Testis (tissue), 3 donors: ENCODE results near the gene PRKN. TPM values are rescaled to one million over a fixed set of nuclear protein-coding genes. Genes with fewer than 3 reads are reported as not detected.

Experiments used
- DNase-seq: peaks from one replicate; pipeline ENCODE4 v3.0.0-alpha.2; 2019
- H3K27ac ChIP-seq, 2 donors: fragments of 200-600 bp; sonication (generic); one replicate each; pipeline ENCODE4 v1.5.1; 2019
- H3K27me3 ChIP-seq: fragments of 200-600 bp; sonication (generic); one replicate; pipeline ENCODE4 v1.5.1; 2019
- H3K36me3 ChIP-seq: fragments of 200-600 bp; sonication (generic); one replicate; pipeline ENCODE4 v1.5.1; 2017; ENCODE audit warnings: low read depth; ENCODE audit errors: missing control alignments
- H3K4me1 ChIP-seq: fragments of 200-600 bp; sonication (generic); one replicate; pipeline ENCODE4 v1.5.1; 2019
- H3K4me3 ChIP-seq, 2 donors: fragments of 200-600 bp; sonication (generic); one replicate each; pipeline ENCODE4 v1.5.1; 2017 to 2019
- H3K9me3 ChIP-seq: fragments of 200-600 bp; sonication (generic); one replicate; pipeline ENCODE4 v1.5.1; 2017
- POLR2A ChIP-seq: fragments of 450-650 bp; IDR thresholded peaks from one replicate; pipeline ENCODE4 v1.6.1; 2017; ENCODE audit warnings: antibody characterized with exemption, mild to moderate bottlenecking, moderate library complexity
- WGBS, 2 donors: methylation state at CpG; one replicate each; pipeline ENCODE4 v1.1.5; 2018; 5-methylcytosine and 5-hydroxymethylcytosine counted together
- intact Hi-C: fragments of 100-400 bp; cut with DNase I; formaldehyde crosslinking; loops from one replicate; pipeline ENCODE4 v1.15.1; 2023; ENCODE audit warnings: low total_unique reads
- polyA plus RNA-seq: library from polyadenylated mRNA; stranded (reverse); fragments of 350-450 nt; fragmentation: Illumina TruSeq; extraction: RNeasy Lipid Tissue Mini Kit (QIAGEN cat#74804); gene quantifications from one replicate; pipeline ENCODE4 v1.2.3, GENCODE V29; 2014; ENCODE audit warnings: low read depth, low replicate concordance; ENCODE audit not compliant: insufficient read depth
- total RNA-seq, 2 donors: library from RNA; depleted of rRNA; stranded (reverse); fragments of >200 nt; gene quantifications; one replicate each; pipeline ENCODE4 v1.2.3, GENCODE V29; 2016
- TF ChIP-seq, protein P1 (sequence below), 3 experiments: fragments of 450-650 bp in 2 of 3; fragments of 200-600 bp in 1 of 3; sonication (generic) in 1 of 3; IDR thresholded peaks; one replicate each; pipeline ENCODE4 v1.5.1; 2016 to 2019; ENCODE audit warnings: antibody characterized with exemption in 3 of 3, mild to moderate bottlenecking in 2 of 3, moderate library complexity in 1 of 3

The PRKN gene
- total and polyA plus RNA-seq, 3 donors from 2014 or later = 19.1 to 34.5 (median 28.8) TPM

DNA sequence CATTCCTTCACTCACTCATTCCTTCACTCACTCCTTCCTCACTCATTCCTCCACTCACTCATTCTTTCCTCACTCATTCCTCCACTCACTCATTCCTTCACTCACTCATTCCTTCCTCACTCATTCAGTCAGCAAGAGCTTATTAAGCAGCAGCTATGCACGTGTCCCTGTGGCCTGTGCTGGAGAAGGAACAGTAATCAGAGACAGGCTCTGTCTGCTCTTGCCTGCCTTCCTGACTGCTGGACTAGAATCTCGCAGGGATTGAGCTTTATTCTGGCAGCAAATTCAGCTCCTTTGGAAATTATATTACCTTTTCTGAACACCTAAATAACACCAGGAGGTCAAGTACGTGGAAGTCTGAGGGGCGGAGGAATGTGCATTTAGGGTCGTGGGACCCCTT is 1314.8 kb downstream of the PRKN start:
- no peaks in the 10 kb centered on the region for H3K9me3 ChIP-seq
- intact Hi-C loops = no loop called here
- 88 to 89% methylated on average over 5 of the region's 5 CpGs for whole genome bisulfite sequencing, 2 donors
- no peaks in the 10 kb centered on the region for H3K36me3 ChIP-seq
- no peak for TF ChIP-seq POLR2A
- TF ChIP-seq, protein P1, sequence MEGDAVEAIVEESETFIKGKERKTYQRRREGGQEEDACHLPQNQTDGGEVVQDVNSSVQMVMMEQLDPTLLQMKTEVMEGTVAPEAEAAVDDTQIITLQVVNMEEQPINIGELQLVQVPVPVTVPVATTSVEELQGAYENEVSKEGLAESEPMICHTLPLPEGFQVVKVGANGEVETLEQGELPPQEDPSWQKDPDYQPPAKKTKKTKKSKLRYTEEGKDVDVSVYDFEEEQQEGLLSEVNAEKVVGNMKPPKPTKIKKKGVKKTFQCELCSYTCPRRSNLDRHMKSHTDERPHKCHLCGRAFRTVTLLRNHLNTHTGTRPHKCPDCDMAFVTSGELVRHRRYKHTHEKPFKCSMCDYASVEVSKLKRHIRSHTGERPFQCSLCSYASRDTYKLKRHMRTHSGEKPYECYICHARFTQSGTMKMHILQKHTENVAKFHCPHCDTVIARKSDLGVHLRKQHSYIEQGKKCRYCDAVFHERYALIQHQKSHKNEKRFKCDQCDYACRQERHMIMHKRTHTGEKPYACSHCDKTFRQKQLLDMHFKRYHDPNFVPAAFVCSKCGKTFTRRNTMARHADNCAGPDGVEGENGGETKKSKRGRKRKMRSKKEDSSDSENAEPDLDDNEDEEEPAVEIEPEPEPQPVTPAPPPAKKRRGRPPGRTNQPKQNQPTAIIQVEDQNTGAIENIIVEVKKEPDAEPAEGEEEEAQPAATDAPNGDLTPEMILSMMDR (IDR thresholded peaks at IDR 0.05) = no peak
- H3K27me3 ChIP-seq = no peaks in the 10 kb centered on the region
- DNase-seq = no peak
- H3K4me3 ChIP-seq = no peak overlapping the region
- H3K27ac ChIP-seq = no peak overlapping the region
- H3K4me1 ChIP-seq = peaks cover 2% of the 10 kb centered on the region

DNA sequence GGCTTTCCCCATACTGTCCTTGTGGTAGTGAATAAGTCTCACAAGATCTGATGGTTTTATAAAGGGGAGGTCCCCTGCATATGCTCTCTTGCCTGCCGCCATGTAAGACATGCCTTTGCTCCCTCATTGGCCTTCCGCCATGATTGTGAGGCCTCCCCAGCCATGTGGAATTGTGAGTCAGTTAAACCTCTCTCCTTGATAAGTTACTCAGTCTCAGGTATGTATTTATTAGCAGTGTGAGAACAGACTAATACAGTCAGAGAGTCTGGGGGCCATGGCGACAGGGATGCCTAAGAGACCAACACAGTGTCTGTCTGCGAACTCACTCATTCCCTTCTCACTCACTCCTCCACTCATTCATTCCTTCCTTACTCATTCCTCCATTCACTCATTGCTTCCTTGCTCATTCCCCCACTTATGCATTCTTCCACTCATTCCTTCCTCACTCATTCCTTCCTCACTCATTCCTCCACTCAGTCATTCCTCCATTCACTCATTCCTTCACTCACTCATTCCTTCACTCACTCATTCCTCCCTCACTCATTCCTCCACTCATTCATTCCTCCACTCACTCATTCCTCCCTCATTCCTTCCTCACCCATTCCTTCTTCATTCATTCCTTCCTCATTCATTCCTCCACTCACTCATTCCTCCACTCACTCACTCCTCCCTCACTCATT is 1316.2 kb downstream of the PRKN start:
- whole genome bisulfite sequencing, 2 donors = 92 to 95% methylated on average over 4 of the region's 4 CpGs
- Histone ChIP-seq H3K27ac (no peak overlapping the region), H3K4me3 (no peak overlapping the region), H3K27me3 (no peaks in the 10 kb centered on the region), H3K36me3 (no peaks in the 10 kb centered on the region), H3K4me1 (peaks cover 3% of the 10 kb centered on the region), H3K9me3 (no peaks in the 10 kb centered on the region)
- no peak for DNase-seq
- intact Hi-C loops = no loop called here
- TF ChIP-seq, protein P1 (IDR thresholded peaks at IDR 0.05) = no peak
- no peak for TF ChIP-seq POLR2A

DNA sequence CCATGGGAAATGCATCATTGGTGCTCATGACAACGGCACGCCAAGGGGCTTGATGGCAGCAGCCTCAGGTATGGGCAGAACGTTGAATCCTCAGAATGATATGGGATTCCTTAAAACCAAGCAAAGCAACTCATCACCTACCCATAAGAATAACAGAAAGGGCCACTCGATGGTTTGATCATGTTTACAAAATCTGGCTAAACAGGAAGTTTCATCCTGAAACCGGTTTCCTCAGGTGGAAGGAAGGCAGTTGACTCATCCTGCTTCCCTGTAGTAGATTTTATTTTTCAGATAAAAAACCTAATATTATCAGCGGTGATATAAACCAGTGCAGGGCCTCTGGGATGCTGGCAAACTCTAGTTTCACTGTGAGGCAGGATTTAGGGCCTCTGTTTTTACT is 1316.8 kb downstream of the PRKN start:
- no peak for TF ChIP-seq POLR2A
- TF ChIP-seq, protein P1 (IDR thresholded peaks at IDR 0.05) = no peak
- H3K4me1 ChIP-seq = peaks cover 4% of the 10 kb centered on the region
- no peaks in the 10 kb centered on the region for H3K9me3 ChIP-seq
- H3K27me3 ChIP-seq = no peaks in the 10 kb centered on the region
- no peak for DNase-seq
- H3K36me3 ChIP-seq = no peaks in the 10 kb centered on the region
- intact Hi-C loops = no loop called here
- H3K4me3 ChIP-seq = no peak overlapping the region
- H3K27ac ChIP-seq = no peak overlapping the region
- WGBS, 2 donors = 94 to 96% methylated on average over 6 of the region's 6 CpGs

DNA sequence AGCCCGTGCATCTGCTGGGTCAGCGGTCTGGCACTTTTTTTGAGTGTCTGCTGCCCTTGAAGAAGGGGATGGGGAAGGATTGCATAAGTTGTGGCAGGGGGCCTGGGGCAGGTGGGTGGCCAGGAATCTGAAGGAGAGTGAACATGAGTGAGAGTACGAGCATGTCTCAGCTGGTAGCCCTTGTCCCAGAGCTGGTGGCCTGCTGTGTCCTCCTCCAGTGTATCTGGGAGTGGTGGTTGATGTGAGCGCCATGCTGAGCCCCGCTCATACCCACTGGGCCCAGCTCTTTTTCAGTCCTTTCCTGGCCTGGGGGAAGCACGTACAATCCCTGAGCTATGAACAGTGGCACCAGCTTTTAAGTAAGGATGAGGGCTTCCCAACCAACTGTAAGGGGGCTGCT is 1317.5 kb downstream of the PRKN start:
- 96 to 97% methylated on average over 5 to 6 of the region's 6 CpGs for WGBS, 2 donors
- intact Hi-C loops = no loop called here

More for the DNA sequence above, 1317.5 kb downstream of the PRKN start:
- H3K4me1 ChIP-seq = peaks cover 4% of the 10 kb centered on the region
- no peak overlapping the region for H3K4me3 ChIP-seq
- TF ChIP-seq, protein P1 (IDR thresholded peaks at IDR 0.05) = no peak
- no peak for TF ChIP-seq POLR2A
- H3K27ac ChIP-seq = no peak overlapping the region
- no peaks in the 10 kb centered on the region for H3K27me3 ChIP-seq
- H3K36me3 ChIP-seq = no peaks in the 10 kb centered on the region
- DNase-seq = no peak
- H3K9me3 ChIP-seq = no peaks in the 10 kb centered on the region
